AG08396 (cell line): ENCODE measurements around the gene TBPL1.

Experiments
- DNase-seq: peaks from one replicate; pipeline ENCODE4 v3.0.0; 2012; ENCODE audit warnings: low spot score, mixed read lengths

The TBPL1 gene

GRCh38 chr6:133953634-133954415 lies 801 bp downstream of the TBPL1 start:
- DNase-seq: no peak

- no peak for DNase-seq
Observed at GRCh38 chr6:133954657-133955576, 1.9 kb downstream of the TBPL1 start.

GRCh38 chr6:133955582-133956415 lies 2.8 kb downstream of the TBPL1 start:
- DNase-seq: no peak

GRCh38 chr6:133956416-133957049 lies 3.5 kb downstream of the TBPL1 start:
- DNase-seq: no peak

GRCh38 chr6:133957227-133957626 lies 4.2 kb downstream of the TBPL1 start:
- no peak for DNase-seq

- DNase-seq: no peak
Observed at GRCh38 chr6:133957780-133958242, 4.8 kb downstream of the TBPL1 start.

GRCh38 chr6:133958791-133959190 lies 5.8 kb downstream of the TBPL1 start:
- DNase-seq: no peak

GRCh38 chr6:133959667-133960368 lies 6.8 kb downstream of the TBPL1 start:
- DNase-seq: no peak

GRCh38 chr6:133961831-133962230 lies 8.8 kb downstream of the TBPL1 start:
- DNase-seq: no peak

GRCh38 chr6:133964052-133964451 lies 11.0 kb downstream of the TBPL1 start:
- peak; percentile 47 for DNase-seq

GRCh38 chr6:133964702-133965101 lies 11.7 kb downstream of the TBPL1 start:
- DNase-seq: no peak

- no peak for DNase-seq
Observed at GRCh38 chr6:133965817-133966360, 12.9 kb downstream of the TBPL1 start.

GRCh38 chr6:133966654-133967329 lies 13.8 kb downstream of the TBPL1 start:
- DNase-seq: no peak

GRCh38 chr6:133967347-133967746 lies 14.3 kb downstream of the TBPL1 start:
- no peak for DNase-seq

- DNase-seq: peak; percentile 26
Observed at GRCh38 chr6:133967835-133968234, 14.8 kb downstream of the TBPL1 start.

- no peak for DNase-seq
Observed at GRCh38 chr6:133969285-133969920, 16.4 kb downstream of the TBPL1 start.

GRCh38 chr6:133969921-133970295 lies 16.9 kb downstream of the TBPL1 start:
- DNase-seq: no peak

- no peak for DNase-seq
Observed at GRCh38 chr6:133971861-133972260, 18.8 kb downstream of the TBPL1 start.

- no peak for DNase-seq
Observed at GRCh38 chr6:133972388-133972787, 19.4 kb downstream of the TBPL1 start.
